DOHH2 (cell line): ENCODE results near the gene FXN.

Experiments
- H3F3A ChIP-seq: fragments of 200-600 bp; sonication (generic), shearing (Covaris generic); 2 replicates; pipeline ENCODE4 v1.6.0; 2016; ENCODE audit warnings: antibody characterized with exemption, mild to moderate bottlenecking; ENCODE audit not compliant: control insufficient read depth, insufficient read depth
- H3K27ac ChIP-seq: fragments of 200-600 bp; sonication (generic); 2 replicates; pipeline ENCODE4 v1.5.1; 2014; ENCODE audit warnings: low read depth, mild to moderate bottlenecking, low read length, moderate library complexity
- H3K27me3 ChIP-seq: fragments of 200-600 bp; sonication (generic); 2 replicates; pipeline ENCODE4 v1.6.1; 2014; ENCODE audit warnings: mild to moderate bottlenecking, low read length, mixed read lengths; ENCODE audit not compliant: control insufficient read depth
- H3K36me3 ChIP-seq: fragments of 200-600 bp; sonication (generic); 2 replicates; pipeline ENCODE4 v1.6.1; 2014; ENCODE audit warnings: mild to moderate bottlenecking, low read length, moderate library complexity, mixed read lengths; ENCODE audit not compliant: control insufficient read depth
- H3K4me1 ChIP-seq: fragments of 200-600 bp; sonication (generic); 2 replicates; pipeline ENCODE4 v1.6.1; 2014; ENCODE audit warnings: mild to moderate bottlenecking, low read length, mixed read lengths; ENCODE audit not compliant: control insufficient read depth
- H3K4me2 ChIP-seq: fragments of 200-600 bp; sonication (generic); 2 replicates; pipeline ENCODE4 v1.6.0; 2014; ENCODE audit warnings: mild to moderate bottlenecking, low read length, moderate library complexity
- H3K4me3 ChIP-seq: fragments of 200-600 bp; sonication (generic); 2 replicates; pipeline ENCODE4 v1.5.1; 2014; ENCODE audit warnings: mild to moderate bottlenecking, low read length, mixed read lengths
- H3K79me2 ChIP-seq: fragments of 200-600 bp; sonication (generic); 2 replicates; pipeline ENCODE4 v1.6.1; 2014; ENCODE audit warnings: mild to moderate bottlenecking, low read length, mixed read lengths; ENCODE audit not compliant: control insufficient read depth
- H3K9me2 ChIP-seq: fragments of 200-600 bp; sonication (generic); replicated peaks from 2 replicates; pipeline ENCODE4 v1.6.1; 2014; ENCODE audit warnings: mild to moderate bottlenecking, low read length, mixed read lengths; ENCODE audit not compliant: control insufficient read depth
- H3K9me3 ChIP-seq: fragments of 200-600 bp; sonication (generic); 2 replicates; pipeline ENCODE4 v1.6.1; 2014; ENCODE audit warnings: antibody characterized with exemption, low read length, mixed read lengths; ENCODE audit not compliant: control insufficient read depth, insufficient read depth
- H4K20me1 ChIP-seq: fragments of 200-600 bp; sonication (generic); 2 replicates; pipeline ENCODE4 v1.6.0; 2014; ENCODE audit warnings: low read depth, mild to moderate bottlenecking, antibody characterized with exemption, low read length, moderate library complexity; ENCODE audit not compliant: control insufficient read depth, insufficient read depth
- EZH2phosphoT487 ChIP-seq: fragments of 200-600 bp; sonication (generic); IDR thresholded peaks from 2 replicates; pipeline ENCODE4 v1.6.1; 2017; ENCODE audit warnings: borderline replicate concordance, mild to moderate bottlenecking, antibody characterized with exemption, low read length, moderate library complexity, mixed read lengths
- TF ChIP-seq, protein P1 (sequence below): fragments of 200-600 bp; sonication (generic); IDR thresholded peaks from one replicate; pipeline ENCODE4 v1.5.1; 2014; ENCODE audit warnings: antibody characterized with exemption, mild to moderate bottlenecking, low read depth, low read length; ENCODE audit not compliant: poor library complexity, severe bottlenecking

The FXN gene

DNA sequence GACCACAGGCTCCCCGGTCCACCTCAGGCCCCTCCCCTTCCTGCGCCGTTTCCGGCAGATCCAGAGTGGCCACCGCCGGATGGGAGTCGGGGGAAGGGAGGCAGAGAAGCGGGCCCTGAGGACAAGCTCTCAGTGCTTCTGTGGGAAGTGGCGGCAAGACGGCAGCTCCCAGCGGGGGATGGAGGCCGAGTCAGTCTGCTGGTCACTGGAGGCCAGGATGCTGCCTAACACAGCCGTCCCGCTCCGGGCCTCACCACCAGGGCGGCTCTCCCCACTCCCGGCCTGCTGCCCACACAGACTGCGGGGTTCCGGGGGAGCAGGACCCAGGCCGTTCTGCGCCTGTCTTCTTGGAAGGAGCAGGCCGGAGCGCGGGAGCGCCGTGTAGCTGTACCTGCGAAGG is 31.4 kb downstream of the FXN start:
- H3K4me3 ChIP-seq, result no peak overlapping the region
- no peak overlapping the region for H3K27ac ChIP-seq
- no peaks in the 10 kb centered on the region for H3K79me2 ChIP-seq
- H3K4me2 ChIP-seq, result no peak overlapping the region
- H3K4me1 ChIP-seq, result peaks cover 5% of the 10 kb centered on the region; the same call in 1 of the 2 replicates
- H3F3A ChIP-seq, result no peaks in the 10 kb centered on the region
- no peak for TF ChIP-seq EZH2phosphoT487
- TF ChIP-seq, protein P1, sequence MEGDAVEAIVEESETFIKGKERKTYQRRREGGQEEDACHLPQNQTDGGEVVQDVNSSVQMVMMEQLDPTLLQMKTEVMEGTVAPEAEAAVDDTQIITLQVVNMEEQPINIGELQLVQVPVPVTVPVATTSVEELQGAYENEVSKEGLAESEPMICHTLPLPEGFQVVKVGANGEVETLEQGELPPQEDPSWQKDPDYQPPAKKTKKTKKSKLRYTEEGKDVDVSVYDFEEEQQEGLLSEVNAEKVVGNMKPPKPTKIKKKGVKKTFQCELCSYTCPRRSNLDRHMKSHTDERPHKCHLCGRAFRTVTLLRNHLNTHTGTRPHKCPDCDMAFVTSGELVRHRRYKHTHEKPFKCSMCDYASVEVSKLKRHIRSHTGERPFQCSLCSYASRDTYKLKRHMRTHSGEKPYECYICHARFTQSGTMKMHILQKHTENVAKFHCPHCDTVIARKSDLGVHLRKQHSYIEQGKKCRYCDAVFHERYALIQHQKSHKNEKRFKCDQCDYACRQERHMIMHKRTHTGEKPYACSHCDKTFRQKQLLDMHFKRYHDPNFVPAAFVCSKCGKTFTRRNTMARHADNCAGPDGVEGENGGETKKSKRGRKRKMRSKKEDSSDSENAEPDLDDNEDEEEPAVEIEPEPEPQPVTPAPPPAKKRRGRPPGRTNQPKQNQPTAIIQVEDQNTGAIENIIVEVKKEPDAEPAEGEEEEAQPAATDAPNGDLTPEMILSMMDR, result no peak
- no peaks in the 10 kb centered on the region for H3K27me3 ChIP-seq
- H4K20me1 ChIP-seq, result no peaks in the 10 kb centered on the region
- H3K9me3 ChIP-seq, result no peaks in the 10 kb centered on the region
- H3K36me3 ChIP-seq, result peaks cover 22% of the 10 kb centered on the region
- H3K9me2 ChIP-seq, result no peaks in the 10 kb centered on the region

DNA sequence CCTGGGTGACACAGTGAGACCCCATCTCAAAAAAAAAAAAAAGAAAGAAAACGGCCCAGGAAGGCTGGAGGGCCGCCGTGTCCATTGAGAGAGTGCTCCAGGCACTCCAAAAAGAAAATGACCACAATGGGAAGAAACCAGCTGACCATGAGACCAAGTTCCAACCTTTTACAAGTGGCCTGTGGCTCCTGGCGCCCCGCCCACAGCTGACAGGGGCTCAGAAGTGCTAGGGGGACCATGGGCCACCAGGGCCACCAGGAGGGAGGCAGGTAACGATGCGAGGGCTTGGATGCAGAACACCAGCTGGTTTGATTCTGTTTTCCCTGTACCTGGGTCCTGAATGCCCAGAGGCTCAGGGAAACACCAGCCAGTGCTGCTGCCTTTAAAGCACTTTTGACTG is 34.6 kb downstream of the FXN start:
- Histone ChIP-seq H3K79me2 (no peaks in the 10 kb centered on the region), H3K4me3 (no peak overlapping the region), H3K27me3 (no peaks in the 10 kb centered on the region), H3K36me3 (peaks cover 18% of the 10 kb centered on the region), H3K9me3 (no peaks in the 10 kb centered on the region), H3K9me2 (no peaks in the 10 kb centered on the region), H3K27ac (no peak overlapping the region), H4K20me1 (no peaks in the 10 kb centered on the region), H3F3A (no peaks in the 10 kb centered on the region), H3K4me2 (no peak overlapping the region), H3K4me1 (no peaks in the 10 kb centered on the region)
- no peak for TF ChIP-seq EZH2phosphoT487
- TF ChIP-seq, protein P1, result no peak

DNA sequence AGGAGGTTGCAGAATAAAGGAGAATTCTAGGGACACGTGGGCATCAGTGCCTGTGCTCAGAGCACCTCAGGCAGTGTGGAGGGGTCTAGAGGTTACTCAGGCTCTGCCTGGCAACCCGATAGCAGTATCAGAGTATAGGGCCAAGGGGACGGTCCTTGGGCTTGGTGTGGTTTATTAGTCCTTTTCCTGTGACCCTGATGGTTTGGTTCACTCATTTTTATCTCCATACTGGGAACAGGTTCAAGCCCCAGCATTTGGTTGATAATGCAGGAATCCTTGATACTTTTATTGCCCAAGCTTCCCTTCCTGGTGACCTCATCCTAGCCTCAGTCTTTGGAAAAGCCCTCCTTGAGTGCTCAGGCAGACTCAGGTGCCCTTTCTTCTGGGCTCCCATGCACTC is 35.5 kb downstream of the FXN start:
- Histone ChIP-seq H3K9me3 (no peaks in the 10 kb centered on the region), H3K4me3 (no peak overlapping the region), H4K20me1 (no peaks in the 10 kb centered on the region), H3K36me3 (peaks cover 9% of the 10 kb centered on the region; the same call in 1 of the 2 replicates), H3K9me2 (no peaks in the 10 kb centered on the region), H3K4me1 (no peaks in the 10 kb centered on the region), H3K27me3 (no peaks in the 10 kb centered on the region), H3K4me2 (no peak overlapping the region), H3F3A (no peaks in the 10 kb centered on the region), H3K27ac (no peak overlapping the region), H3K79me2 (no peaks in the 10 kb centered on the region)
- no peak for TF ChIP-seq EZH2phosphoT487
- TF ChIP-seq, protein P1, result no peak
